GM18499 (cell line): ENCODE results near the gene GNAZ.

Experiments
- ATAC-seq: cut with Tn5 transposase; IDR thresholded peaks from one replicate; pipeline ENCODE4 v1.9.1; 2021; ENCODE audit warnings: moderate number of reproducible peaks; ENCODE audit not compliant: insufficient read depth, unreplicated experiment

GNAZ gene

GRCh38 chr22:23089633-23090456, 19.5 kb downstream of the GNAZ start:
- ATAC-seq, result no peak

GRCh38 chr22:23090457-23090835, 20.1 kb downstream of the GNAZ start:
- no peak for ATAC-seq

DNA sequence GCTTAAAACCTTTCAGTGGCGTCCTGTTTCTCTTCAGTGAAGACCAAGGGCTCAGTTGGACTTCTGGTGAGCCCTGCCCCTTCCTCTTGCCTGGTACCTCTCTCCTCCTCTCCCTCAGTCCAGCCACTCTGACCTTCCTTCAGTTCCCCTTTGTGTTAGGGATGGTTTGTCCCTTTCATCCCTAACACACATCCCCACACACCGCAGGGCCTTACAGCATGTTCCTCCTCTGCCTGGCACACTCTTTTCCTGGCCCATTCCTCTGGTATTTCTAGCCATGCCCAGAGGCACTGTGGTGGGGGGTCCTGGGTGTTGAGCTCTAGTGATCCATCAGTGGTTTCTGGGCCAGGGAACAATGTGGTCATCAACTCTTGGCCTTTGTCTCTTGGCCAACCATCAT, 21.4 kb downstream of the GNAZ start:
- ATAC-seq, result no peak

DNA sequence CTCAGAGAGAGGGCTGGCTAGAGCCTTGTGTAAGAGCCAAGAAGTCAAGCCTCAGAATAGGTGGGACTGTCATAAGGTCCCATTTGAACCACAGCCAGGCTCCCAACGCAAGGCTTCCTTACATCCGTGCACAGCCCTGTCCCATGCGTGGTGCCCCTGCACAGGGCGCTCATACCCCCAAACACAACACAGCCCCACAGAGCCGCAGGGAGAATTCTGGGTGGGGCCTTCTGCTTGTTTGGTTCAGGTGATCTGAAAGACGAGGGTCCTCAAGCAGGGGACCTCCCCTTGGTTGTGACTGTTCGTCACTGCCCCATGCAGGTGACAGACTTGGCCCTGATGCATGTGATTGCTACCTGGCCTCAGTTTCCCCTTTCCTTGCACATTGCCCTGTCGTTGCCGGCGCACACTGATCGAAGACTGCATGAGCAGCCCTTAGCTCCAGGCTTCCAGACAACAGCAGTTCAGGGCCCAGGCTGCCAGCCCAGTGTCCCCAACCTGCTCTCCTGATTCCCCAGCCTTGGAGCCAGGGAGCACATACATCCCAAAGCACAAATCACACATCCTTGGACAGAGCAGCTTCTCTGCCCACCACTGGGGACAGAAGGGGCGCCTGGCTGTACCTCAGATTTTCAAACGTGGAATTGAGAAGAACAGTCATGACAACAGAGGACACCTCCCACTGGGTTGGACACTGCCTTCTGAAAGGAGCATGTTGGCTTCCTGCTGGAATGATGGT, 22.1 kb downstream of the GNAZ start:
- ATAC-seq, result no peak

GRCh38 chr22:23093051-23093788, 22.9 kb downstream of the GNAZ start:
- ATAC-seq, result no peak

DNA sequence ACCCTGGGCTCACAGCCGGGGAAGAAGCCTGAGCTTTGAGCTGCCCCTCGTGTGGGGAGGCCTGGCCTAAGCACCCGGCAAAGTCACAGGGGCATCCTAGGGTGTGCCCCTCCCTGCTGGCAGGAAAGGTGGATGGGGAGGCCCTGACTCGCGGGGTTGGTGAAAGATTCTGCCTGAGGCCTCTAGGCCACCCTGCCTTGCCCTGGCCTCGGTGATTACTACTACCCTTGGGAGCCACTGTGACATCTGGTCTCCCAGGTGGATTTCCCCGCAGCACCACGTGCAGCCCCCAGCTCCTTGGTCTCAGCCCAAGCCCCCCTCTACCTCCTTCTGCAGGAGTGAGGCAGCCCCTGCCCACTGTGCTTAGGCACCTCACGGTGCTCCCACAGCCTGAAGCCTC, 23.9 kb downstream of the GNAZ start:
- no peak for ATAC-seq

DNA sequence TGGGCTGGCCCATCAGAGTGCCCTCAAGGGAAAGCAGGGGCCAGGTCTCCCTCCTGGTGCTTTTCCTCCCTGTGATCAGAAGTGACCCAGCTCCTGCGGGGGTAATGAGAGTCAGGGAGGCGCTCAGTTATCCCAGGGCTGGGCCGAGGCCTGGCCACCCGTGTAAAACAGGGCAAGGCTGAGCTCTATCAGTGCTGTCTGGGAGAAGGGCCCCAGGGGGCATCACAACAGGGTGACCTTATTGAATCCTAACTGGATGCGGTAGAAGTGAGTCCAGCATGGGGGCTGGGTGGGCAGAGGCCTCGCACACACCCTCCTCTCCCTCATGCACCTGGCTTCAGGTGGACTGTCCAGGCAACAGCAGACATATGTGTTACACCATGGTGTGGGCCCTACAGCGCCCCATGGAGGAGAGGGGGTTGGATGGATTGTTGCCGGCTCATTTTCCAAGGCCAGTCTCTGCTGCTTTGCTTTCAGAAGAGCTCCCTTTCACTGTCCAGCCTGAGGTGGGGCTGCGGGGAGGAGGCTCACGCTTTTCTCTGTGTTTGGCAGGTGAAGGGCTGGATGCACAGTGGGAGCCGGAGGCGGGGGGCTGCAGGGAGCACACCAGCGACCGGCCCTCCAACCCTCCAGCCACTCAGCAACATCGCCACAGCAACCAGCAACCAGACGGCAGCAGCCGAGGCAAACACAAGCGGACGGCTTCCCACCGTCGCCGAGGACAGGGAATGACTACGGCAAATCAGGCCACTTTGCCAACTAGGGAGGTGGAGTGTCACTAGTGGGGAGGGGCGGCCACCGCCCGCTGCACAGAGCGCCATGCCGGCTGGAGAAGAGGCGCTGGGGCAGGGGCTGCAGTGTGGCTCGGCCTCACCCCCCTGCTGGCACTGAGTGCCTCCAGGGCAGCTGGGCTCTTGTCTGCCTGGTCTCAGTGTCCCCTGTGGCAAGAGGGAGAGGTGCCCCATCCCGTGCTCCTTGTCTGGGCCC, 24.7 kb downstream of the GNAZ start:
- no peak for ATAC-seq

GRCh38 chr22:23095733-23096342, 25.5 kb downstream of the GNAZ start:
- ATAC-seq, result no peak

GRCh38 chr22:23097412-23098229, 27.3 kb downstream of the GNAZ start:
- ATAC-seq, result no peak

DNA sequence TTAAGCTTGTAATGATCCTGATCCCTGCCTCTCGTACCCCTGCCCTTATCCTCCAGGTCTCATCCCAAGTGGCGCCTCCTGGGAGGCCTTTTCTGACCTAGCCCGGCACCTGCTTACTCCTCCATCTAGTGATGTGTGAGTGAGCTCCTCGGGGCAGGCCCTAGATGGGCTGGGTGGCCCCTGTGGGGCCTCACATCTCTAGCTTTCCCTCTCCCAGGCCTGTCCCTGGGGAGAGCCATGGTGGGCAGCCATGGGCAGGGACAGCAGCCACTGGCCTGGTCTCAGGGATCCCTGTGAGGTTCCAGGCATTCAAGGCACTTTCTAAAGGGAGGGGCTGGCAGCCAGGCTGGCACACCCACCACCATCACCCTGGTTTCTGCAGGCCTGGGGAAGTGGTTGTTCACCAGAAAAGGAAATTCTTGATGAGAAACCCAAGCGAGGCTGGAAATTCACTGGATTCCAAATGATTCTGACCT, 27.9 kb downstream of the GNAZ start:
- ATAC-seq, result no peak

GRCh38 chr22:23098718-23099530, 28.6 kb downstream of the GNAZ start:
- no peak for ATAC-seq

- ATAC-seq, result no peak
These were observed 29.1 kb downstream of the GNAZ start for GRCh38 chr22:23099531-23099804.

GRCh38 chr22:23100124-23100801, 29.9 kb downstream of the GNAZ start:
- ATAC-seq, result no peak

DNA sequence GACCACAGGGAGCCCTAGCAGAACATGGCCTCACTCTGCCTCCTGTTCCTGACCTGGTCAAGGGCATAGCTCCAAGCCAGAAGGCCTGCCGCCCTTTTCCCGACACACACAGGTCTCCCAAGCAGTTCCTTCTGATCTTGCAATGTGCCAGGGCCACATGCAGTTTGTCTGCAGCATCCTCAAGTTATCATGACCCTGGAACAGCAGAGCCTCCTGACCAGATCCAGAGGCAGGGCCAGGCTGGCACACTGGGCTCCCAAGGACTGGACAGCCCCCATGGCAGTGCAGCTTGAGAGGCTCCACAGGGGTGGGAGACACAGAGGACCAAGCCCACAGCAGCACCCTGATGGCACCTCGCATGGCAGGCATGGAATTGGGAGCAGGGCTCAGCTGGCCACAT, 31.2 kb downstream of the GNAZ start:
- ATAC-seq, result no peak

DNA sequence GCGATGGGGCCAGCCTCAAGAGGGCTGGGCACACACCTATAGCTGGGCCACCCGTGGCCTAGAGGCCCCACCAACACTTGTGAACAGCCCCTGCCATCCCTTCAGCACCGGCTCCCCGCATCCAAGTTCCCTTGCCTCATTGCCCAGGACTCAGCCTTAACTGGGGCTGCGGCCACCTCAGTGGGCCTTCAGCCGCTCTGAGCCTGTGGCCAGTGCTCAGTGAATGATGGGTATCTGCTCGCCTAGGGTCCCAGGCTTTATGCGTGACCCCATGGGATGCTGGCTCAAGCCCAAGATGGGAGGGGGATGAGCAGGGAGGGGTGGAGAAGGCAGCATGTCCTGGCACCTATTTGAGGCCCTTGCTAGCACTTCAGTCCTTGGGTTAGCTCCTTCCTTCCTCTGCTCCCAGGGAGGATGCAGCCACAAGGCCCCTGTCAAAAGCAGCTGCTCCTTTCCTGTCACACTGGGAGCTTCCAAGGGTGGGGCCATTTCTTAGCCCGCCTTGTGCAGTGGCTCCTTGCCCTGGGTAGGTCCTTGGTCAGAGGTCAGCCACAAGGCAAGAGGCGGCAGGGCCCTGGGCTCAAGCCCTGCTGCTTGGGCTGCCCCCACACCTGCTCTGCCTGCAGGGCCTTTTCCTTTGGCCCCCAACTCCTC, 31.8 kb downstream of the GNAZ start:
- no peak for ATAC-seq

DNA sequence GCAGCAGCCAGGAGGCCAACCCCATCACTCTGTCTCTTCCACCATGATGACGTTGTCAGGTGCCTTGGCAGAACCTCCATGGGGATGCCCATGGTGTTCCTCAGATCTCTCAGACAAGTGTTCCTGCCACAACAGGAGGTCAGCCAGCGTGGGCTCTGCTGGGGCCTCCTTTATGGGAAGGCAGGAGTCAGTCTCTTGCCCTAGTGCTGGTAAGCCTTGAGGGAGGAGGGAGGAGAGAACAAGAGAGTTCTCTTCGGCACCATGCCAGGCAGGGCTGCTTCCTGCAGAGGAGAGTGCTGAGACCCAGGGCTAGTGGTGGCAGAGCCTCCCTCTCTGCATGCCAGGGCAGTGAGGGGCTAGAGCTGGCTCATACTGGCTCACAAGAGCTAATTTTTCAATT, 32.5 kb downstream of the GNAZ start:
- ATAC-seq, result no peak
